ENCODE data around the gene PKN1.

The PKN1 gene

GRCh38 chr19:14425696-14426138 lies 7.4 kb upstream of the PKN1 start (continued):
- TF ChIP-seq CREB5 (CRISPR knock-in tag; IDR thresholded peaks at IDR 0.05; ENCODE audit: low read depth) (no peak), ESRRG (CRISPR knock-in tag; IDR thresholded peaks at IDR 0.05) (no peak), ARNTL (CRISPR knock-in tag; IDR thresholded peaks at IDR 0.05; ENCODE audit: borderline replicate concordance, low read depth) (no peak), OSR1 (CRISPR knock-in tag; IDR thresholded peaks at IDR 0.05) (no peak), PATZ1 (CRISPR knock-in tag; IDR thresholded peaks at IDR 0.05; ENCODE audit: borderline replicate concordance) (no peak), ZNF565 (CRISPR knock-in tag; conservative IDR thresholded peaks at IDR 0.05; ENCODE audit: low read depth) (no peak), ZNF70 (CRISPR knock-in tag; IDR thresholded peaks at IDR 0.05) (no peak)

- TF ChIP-seq SNAI2 (CRISPR knock-in tag; IDR thresholded peaks at IDR 0.05) (no peak), ZFP30 (CRISPR knock-in tag; IDR thresholded peaks at IDR 0.05) (no peak), PPARA (CRISPR knock-in tag; IDR thresholded peaks at IDR 0.05; ENCODE audit: borderline replicate concordance) (no peak), BACH2 (CRISPR knock-in tag; IDR thresholded peaks at IDR 0.05; ENCODE audit: borderline replicate concordance) (no peak), CREB5 (CRISPR knock-in tag; IDR thresholded peaks at IDR 0.05; ENCODE audit: low read depth) (no peak), OSR1 (CRISPR knock-in tag; IDR thresholded peaks at IDR 0.05) (no peak), ZNF8 (CRISPR knock-in tag; IDR thresholded peaks at IDR 0.05) (no peak), POU6F1 (CRISPR knock-in tag; IDR thresholded peaks at IDR 0.05; ENCODE audit: borderline replicate concordance, low read depth) (no peak), ISL1 (CRISPR knock-in tag; IDR thresholded peaks at IDR 0.05) (no peak), PATZ1 (CRISPR knock-in tag; IDR thresholded peaks at IDR 0.05; ENCODE audit: borderline replicate concordance) (no peak), ZC3H10 (CRISPR knock-in tag; IDR thresholded peaks at IDR 0.05) (no peak), TCF4 (CRISPR knock-in tag; IDR thresholded peaks at IDR 0.05; ENCODE audit: borderline replicate concordance) (no peak)
Measured at GRCh38 chr19:14427461-14427860, 5.6 kb upstream of the PKN1 start.

GRCh38 chr19:14428882-14429416 lies 4.2 kb upstream of the PKN1 start:
- ATAC-seq: no peak
- TF ChIP-seq POU6F1 (CRISPR knock-in tag; IDR thresholded peaks at IDR 0.05; ENCODE audit: borderline replicate concordance, low read depth) (no peak), PATZ1 (CRISPR knock-in tag; IDR thresholded peaks at IDR 0.05; ENCODE audit: borderline replicate concordance) (no peak), ISL1 (CRISPR knock-in tag; IDR thresholded peaks at IDR 0.05) (no peak), ZNF565 (CRISPR knock-in tag; conservative IDR thresholded peaks at IDR 0.05; ENCODE audit: low read depth) (no peak), SNAI2 (CRISPR knock-in tag; IDR thresholded peaks at IDR 0.05) (no peak), ARNTL (CRISPR knock-in tag; IDR thresholded peaks at IDR 0.05; ENCODE audit: borderline replicate concordance, low read depth) (no peak), ZC3H10 (CRISPR knock-in tag; IDR thresholded peaks at IDR 0.05) (no peak), ZFP30 (CRISPR knock-in tag; IDR thresholded peaks at IDR 0.05) (no peak), ZFP3 (CRISPR knock-in tag; IDR thresholded peaks at IDR 0.05) (no peak), TCF4 (CRISPR knock-in tag; IDR thresholded peaks at IDR 0.05; ENCODE audit: borderline replicate concordance) (no peak), ZNF8 (CRISPR knock-in tag; IDR thresholded peaks at IDR 0.05) (no peak), RARB (CRISPR knock-in tag; IDR thresholded peaks at IDR 0.05) (no peak), ZNF70 (CRISPR knock-in tag; IDR thresholded peaks at IDR 0.05) (no peak), ESRRG (CRISPR knock-in tag; IDR thresholded peaks at IDR 0.05) (no peak), CREB5 (CRISPR knock-in tag; IDR thresholded peaks at IDR 0.05; ENCODE audit: low read depth) (no peak), TOX (CRISPR knock-in tag; IDR thresholded peaks at IDR 0.05; ENCODE audit: borderline replicate concordance) (no peak), BACH2 (CRISPR knock-in tag; IDR thresholded peaks at IDR 0.05; ENCODE audit: borderline replicate concordance) (no peak), GLIS3 (CRISPR knock-in tag; IDR thresholded peaks at IDR 0.05) (no peak), CSDC2 (CRISPR knock-in tag; IDR thresholded peaks at IDR 0.05) (no peak)

More at GRCh38 chr19:14427461-14427860, 5.6 kb upstream of the PKN1 start:
- no peak for ATAC-seq
